Hematopoietic multipotent progenitor cell treated with erythropoietin and hydrocortisone succinate and interleukin-3 and kit ligand, for 6 days (in vitro differentiated cells): ENCODE results near the gene TCERG1L.

Experiments
- DNase-seq: peaks from one replicate; pipeline ENCODE4 v3.0.0-alpha.2; 2015

Gene TCERG1L

GRCh38 chr10:131221632-131222277 lies 89.8 kb downstream of the TCERG1L start:
- DNase-seq: no peak

- DNase-seq: no peak
Measured at GRCh38 chr10:131220601-131221171, 90.8 kb downstream of the TCERG1L start.

- DNase-seq: no peak
Measured at GRCh38 chr10:131219955-131220489, 91.5 kb downstream of the TCERG1L start.

- no peak for DNase-seq
Measured at GRCh38 chr10:131219584-131219886, 92.0 kb downstream of the TCERG1L start.

- no peak for DNase-seq
Measured at GRCh38 chr10:131218811-131219583, 92.5 kb downstream of the TCERG1L start.

- no peak for DNase-seq
Measured at GRCh38 chr10:131216681-131217230, 94.8 kb downstream of the TCERG1L start.

- no peak for DNase-seq
Measured at GRCh38 chr10:131215776-131216175, 95.7 kb downstream of the TCERG1L start.

GRCh38 chr10:131214521-131215244 lies 96.8 kb downstream of the TCERG1L start:
- no peak for DNase-seq

GRCh38 chr10:131213741-131214505 lies 97.6 kb downstream of the TCERG1L start:
- DNase-seq: no peak

GRCh38 chr10:131212763-131213325 lies 98.7 kb downstream of the TCERG1L start:
- no peak for DNase-seq

GRCh38 chr10:131211965-131212619 lies 99.4 kb downstream of the TCERG1L start:
- DNase-seq: no peak

- DNase-seq: no peak
Measured at GRCh38 chr10:131211559-131211958, 100.0 kb downstream of the TCERG1L start.

GRCh38 chr10:131211146-131211545 lies 100.4 kb downstream of the TCERG1L start:
- DNase-seq: no peak

- no peak for DNase-seq
Measured at GRCh38 chr10:131210181-131210580, 101.3 kb downstream of the TCERG1L start.

GRCh38 chr10:131207584-131208532 lies 103.7 kb downstream of the TCERG1L start:
- no peak for DNase-seq

GRCh38 chr10:131207176-131207575 lies 104.3 kb downstream of the TCERG1L start:
- DNase-seq: no peak

- no peak for DNase-seq
Measured at GRCh38 chr10:131206111-131206995, 105.2 kb downstream of the TCERG1L start.

GRCh38 chr10:131205556-131205955 lies 106.0 kb downstream of the TCERG1L start:
- DNase-seq: no peak
